CD4-positive, alpha-beta T cell treated with Interleukin-6 for 4 hours (primary cell): ENCODE results near the gene CDC42EP2.

ENCODE experiments used
- DNase-seq: peaks from one replicate; pipeline ENCODE4 v3.0.0-alpha.2; 2020; ENCODE audit warnings: mixed read lengths

CDC42EP2 gene

GRCh38 chr11:65362320-65362931, 47.8 kb downstream of the CDC42EP2 start:
- DNase-seq = no peak

GRCh38 chr11:65362966-65363365, 48.3 kb downstream of the CDC42EP2 start:
- DNase-seq = no peak

DNA sequence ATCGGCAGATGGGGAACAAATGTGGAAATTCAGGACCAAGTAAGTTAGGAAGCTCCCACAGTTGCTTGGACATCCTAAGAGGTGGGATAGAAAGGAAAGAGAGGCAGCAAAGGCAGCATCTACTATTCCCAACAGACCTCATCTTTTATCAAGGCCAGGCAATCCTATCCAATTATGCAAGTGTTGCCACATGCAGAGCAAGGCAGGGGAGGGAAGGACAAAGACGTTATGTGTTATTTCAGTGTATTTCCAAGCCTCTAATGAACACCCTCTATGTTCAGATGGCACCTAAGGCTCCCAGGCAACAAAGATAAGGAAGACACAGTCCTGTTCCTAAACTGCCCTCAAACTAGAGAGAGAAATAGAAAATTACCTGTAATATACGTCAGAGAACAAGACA, 49.1 kb downstream of the CDC42EP2 start:
- DNase-seq = no peak

- peak; percentile 47 for DNase-seq
Observed at GRCh38 chr11:65366340-65366773, 51.7 kb downstream of the CDC42EP2 start.

- no peak for DNase-seq
Observed at GRCh38 chr11:65370659-65371049, 56.0 kb downstream of the CDC42EP2 start.
